Sigmoid colon (tissue), 7 donors: ENCODE measurements around the gene HOXB9. TPM values are rescaled to one million over a fixed set of nuclear protein-coding genes. Genes with fewer than 3 reads are reported as not detected.

ENCODE experiments used
- DNase-seq: peaks from one replicate; pipeline ENCODE4 v3.0.0-alpha.2; 2019
- H3K27ac ChIP-seq, 4 donors: fragments of 200-600 bp; sonication (generic); one replicate each; pipeline ENCODE4 v1.5.1; 2016 to 2019; ENCODE audit warnings: mild to moderate bottlenecking in 1 of 4
- H3K27me3 ChIP-seq, 3 donors: fragments of 200-600 bp; sonication (generic); one replicate each; pipeline ENCODE4 v1.5.1; 2019; ENCODE audit warnings: mild to moderate bottlenecking in 1 of 3
- H3K36me3 ChIP-seq, 4 donors: fragments of 200-600 bp; sonication (generic); one replicate each; pipeline ENCODE4 v1.5.1; 2016 to 2019
- H3K4me1 ChIP-seq, 4 donors: fragments of 200-600 bp; sonication (generic); one replicate each; pipeline ENCODE4 v1.5.1; 2017 to 2019
- H3K4me3 ChIP-seq, 4 donors: fragments of 200-600 bp; sonication (generic); one replicate each; pipeline ENCODE4 v1.5.1; 2017 to 2019; ENCODE audit warnings: mild to moderate bottlenecking in 2 of 4, moderate library complexity in 1 of 4
- H3K9me3 ChIP-seq, 4 donors: fragments of 200-600 bp in 3 of 4; sonication (generic) in 3 of 4; one replicate each; pipeline versions ENCODE4 v1.5.1 to v1.6.1; 2013 to 2019
- EP300 ChIP-seq, 4 donors: sonication (generic); formaldehyde crosslinking; IDR thresholded peaks; one replicate each; pipeline ENCODE4 v1.6.1; 2017; ENCODE audit warnings: antibody characterized with exemption in 4 of 4
- POLR2A ChIP-seq, 2 donors: fragments of 450-650 bp; IDR thresholded peaks; one replicate each; pipeline ENCODE4 v1.6.1; 2016; ENCODE audit warnings: antibody characterized with exemption in 2 of 2, mild to moderate bottlenecking in 2 of 2, moderate library complexity in 2 of 2
- POLR2AphosphoS5 ChIP-seq, 4 donors: sonication (generic); formaldehyde crosslinking; IDR thresholded peaks; one replicate each; pipeline ENCODE4 v1.6.1; 2017; ENCODE audit warnings: antibody characterized with exemption in 4 of 4
- WGBS, 2 donors: extraction: QIAGEN DNeasy Blood & Tissue Kit; methylation state at CpG; one replicate each; pipeline ENCODE4 v1.1.7; 2013; 5-methylcytosine and 5-hydroxymethylcytosine counted together
- intact Hi-C: fragments of 100-400 bp; cut with DNase I; formaldehyde crosslinking; loops from one replicate; pipeline ENCODE4 v1.15.1; 2023
- polyA plus RNA-seq, 3 donors: library from polyadenylated mRNA; stranded (reverse); fragments of 200-250 nt; gene quantifications; one replicate each; pipeline ENCODE4 v1.2.3, GENCODE V29; 2013
- total RNA-seq, 4 donors: library from RNA; depleted of rRNA; stranded (reverse); fragments of >200 nt; gene quantifications; one replicate each; pipeline ENCODE4 v1.1.0, GENCODE V29; 2016
- TF ChIP-seq, protein P1 (sequence below), 4 experiments: fragments of 450-650 bp in 3 of 4; fragments of 200-600 bp in 1 of 4; IDR thresholded peaks; one replicate each; pipeline ENCODE4 v1.5.1; 2016 to 2019; ENCODE audit warnings: antibody characterized with exemption in 4 of 4, mild to moderate bottlenecking in 3 of 4, moderate library complexity in 2 of 4
- donor health status: healthy with polysubstance abuse.
- donor health status: Bipolar disorder and iron deficiency.
- donor health status: healthy.

The HOXB9 gene
- total and polyA plus RNA-seq, 7 donors: 0.28 to 52.1 (median 18.0) TPM; not detected in 3

- H3K27ac ChIP-seq: peak overlapping the region in 1 of 4 donors; percentile 39
- TF ChIP-seq POLR2A (IDR thresholded peaks at IDR 0.05): no peak
- TF ChIP-seq POLR2AphosphoS5 (IDR thresholded peaks at IDR 0.05): no peak
- TF ChIP-seq, protein P1, sequence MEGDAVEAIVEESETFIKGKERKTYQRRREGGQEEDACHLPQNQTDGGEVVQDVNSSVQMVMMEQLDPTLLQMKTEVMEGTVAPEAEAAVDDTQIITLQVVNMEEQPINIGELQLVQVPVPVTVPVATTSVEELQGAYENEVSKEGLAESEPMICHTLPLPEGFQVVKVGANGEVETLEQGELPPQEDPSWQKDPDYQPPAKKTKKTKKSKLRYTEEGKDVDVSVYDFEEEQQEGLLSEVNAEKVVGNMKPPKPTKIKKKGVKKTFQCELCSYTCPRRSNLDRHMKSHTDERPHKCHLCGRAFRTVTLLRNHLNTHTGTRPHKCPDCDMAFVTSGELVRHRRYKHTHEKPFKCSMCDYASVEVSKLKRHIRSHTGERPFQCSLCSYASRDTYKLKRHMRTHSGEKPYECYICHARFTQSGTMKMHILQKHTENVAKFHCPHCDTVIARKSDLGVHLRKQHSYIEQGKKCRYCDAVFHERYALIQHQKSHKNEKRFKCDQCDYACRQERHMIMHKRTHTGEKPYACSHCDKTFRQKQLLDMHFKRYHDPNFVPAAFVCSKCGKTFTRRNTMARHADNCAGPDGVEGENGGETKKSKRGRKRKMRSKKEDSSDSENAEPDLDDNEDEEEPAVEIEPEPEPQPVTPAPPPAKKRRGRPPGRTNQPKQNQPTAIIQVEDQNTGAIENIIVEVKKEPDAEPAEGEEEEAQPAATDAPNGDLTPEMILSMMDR (IDR thresholded peaks at IDR 0.05): no peak
- TF ChIP-seq EP300 (IDR thresholded peaks at IDR 0.05): no peak
- intact Hi-C loops: no loop called here
- H3K9me3 ChIP-seq: no peaks in the 10 kb centered on the region
- 1 to 4% methylated on average over 80 of the region's 80 CpGs for WGBS, 2 donors
- peaks cover 0 to 21% (median 15%) of the 10 kb centered on the region in 4 donors for H3K4me1 ChIP-seq
- peak overlapping the region in 3 of 4 donors; percentile 39 to 49 (median 44) for H3K4me3 ChIP-seq
- H3K27me3 ChIP-seq: peaks cover 48 to 89% (median 72%) of the 10 kb centered on the region in 3 donors
- no peaks in the 10 kb centered on the region for H3K36me3 ChIP-seq
- no peak for DNase-seq
Measured at GRCh38 chr17:48646183-48647102, 20.3 kb upstream of the HOXB9 start.

DNA sequence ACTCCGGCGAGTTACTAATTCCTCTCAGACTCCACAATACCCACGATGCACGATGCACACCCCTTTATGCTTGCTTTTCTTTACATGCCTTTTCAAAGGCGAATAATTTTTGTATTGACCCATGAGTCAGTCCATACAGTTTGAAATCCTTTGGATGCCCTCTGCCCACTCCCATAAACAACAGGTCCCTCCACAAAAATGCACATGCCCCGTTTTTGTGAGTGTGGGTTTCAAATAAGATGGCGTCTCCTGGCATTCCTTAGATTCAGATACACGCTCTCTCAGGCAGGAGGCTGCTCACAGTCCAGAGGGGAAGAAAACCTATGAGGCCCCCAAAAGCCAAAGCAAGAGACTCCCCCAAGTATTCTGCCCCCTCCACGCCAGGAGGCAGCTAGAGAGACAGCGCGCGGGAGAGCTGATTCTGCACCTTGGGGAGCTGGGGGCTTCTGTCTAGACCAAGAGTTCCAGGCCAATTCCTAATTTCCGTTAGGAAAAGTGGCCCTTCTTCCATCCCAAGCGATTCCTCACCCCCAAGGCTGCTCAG lies 19.6 kb upstream of the HOXB9 start:
- peaks cover 51 to 92% (median 80%) of the 10 kb centered on the region in 3 donors for H3K27me3 ChIP-seq
- no peaks in the 10 kb centered on the region for H3K9me3 ChIP-seq
- no peak for DNase-seq
- peak overlapping the region in 1 of 4 donors; percentile 39 for H3K4me3 ChIP-seq
- no peaks in the 10 kb centered on the region for H3K36me3 ChIP-seq
- peaks cover 0 to 21% (median 15%) of the 10 kb centered on the region in 4 donors for H3K4me1 ChIP-seq
- intact Hi-C loops: no loop called here
- peak overlapping the region in 1 of 4 donors; percentile 39 for H3K27ac ChIP-seq
- 11 to 45% methylated on average over 14 of the region's 14 CpGs for WGBS, 2 donors
- TF ChIP-seq POLR2A (IDR thresholded peaks at IDR 0.05): no peak
- no peak for TF ChIP-seq EP300 (IDR thresholded peaks at IDR 0.05)
- no peak for TF ChIP-seq POLR2AphosphoS5 (IDR thresholded peaks at IDR 0.05)
- TF ChIP-seq, protein P1 (IDR thresholded peaks at IDR 0.05): no peak

DNA sequence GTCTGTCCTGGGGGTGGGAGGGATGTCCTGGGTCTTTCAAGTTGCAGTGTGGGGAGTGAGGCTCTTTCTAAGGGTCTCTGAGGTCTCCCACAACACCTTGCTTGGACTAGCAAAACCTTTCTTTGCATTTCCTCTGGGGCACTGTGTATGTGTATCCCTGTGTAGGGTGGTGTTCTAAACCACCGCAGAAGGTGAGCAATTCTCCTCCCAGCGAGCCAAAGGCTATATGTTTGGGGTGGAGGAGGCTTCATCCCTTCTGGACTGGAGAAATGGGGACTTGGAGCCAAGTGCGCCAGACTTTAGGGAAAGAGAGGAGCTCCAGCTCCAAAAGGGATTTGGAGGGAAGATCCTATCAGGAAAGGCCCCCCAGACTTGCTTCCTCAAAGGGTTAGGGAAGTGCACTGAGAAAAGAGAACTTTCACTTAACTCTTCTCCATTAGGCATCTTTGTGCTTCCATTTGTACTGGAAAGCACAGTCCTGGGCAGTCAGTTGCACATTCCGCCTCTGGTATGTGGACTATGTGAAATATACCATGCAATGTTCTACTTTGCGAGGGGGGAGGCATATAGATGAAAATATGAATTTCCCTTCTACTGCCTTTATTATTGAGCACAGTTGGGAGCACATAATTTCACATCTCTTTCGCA lies 18.9 kb upstream of the HOXB9 start:
- DNase-seq: no peak
- 13 to 52% methylated on average over 6 of the region's 6 CpGs for WGBS, 2 donors
- Histone ChIP-seq H3K4me1 (peaks cover 0 to 21% (median 15%) of the 10 kb centered on the region in 4 donors), H3K36me3 (no peaks in the 10 kb centered on the region), H3K27ac (no peak overlapping the region), H3K27me3 (peaks cover 51 to 92% (median 82%) of the 10 kb centered on the region in 3 donors), H3K4me3 (no peak overlapping the region), H3K9me3 (no peaks in the 10 kb centered on the region)
- TF ChIP-seq, protein P1 (IDR thresholded peaks at IDR 0.05): no peak
- no peak for TF ChIP-seq POLR2A (IDR thresholded peaks at IDR 0.05)
- no peak for TF ChIP-seq EP300 (IDR thresholded peaks at IDR 0.05)
- TF ChIP-seq POLR2AphosphoS5 (IDR thresholded peaks at IDR 0.05): no peak
- intact Hi-C loops: no loop called here

DNA sequence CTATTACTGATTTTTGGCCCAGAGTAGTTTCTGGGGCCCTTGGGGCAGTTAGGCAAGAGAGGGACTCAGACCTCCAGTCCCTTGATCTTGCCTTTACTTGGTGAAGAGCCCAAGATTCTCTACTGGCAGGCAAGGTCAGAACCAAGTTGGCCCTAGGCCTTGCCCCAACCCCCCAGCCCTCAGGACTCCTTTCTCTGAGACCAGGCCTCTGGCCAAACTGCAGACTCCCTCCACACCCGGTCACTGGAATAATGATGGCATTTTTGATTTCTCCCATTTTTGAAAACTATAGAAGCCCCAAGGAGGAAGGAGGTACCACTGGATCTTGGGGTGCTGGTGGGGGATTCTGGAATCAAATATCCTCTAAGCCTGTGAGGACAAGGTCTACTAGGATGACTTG lies 18.0 kb upstream of the HOXB9 start:
- Histone ChIP-seq H3K4me3 (no peak overlapping the region), H3K27ac (no peak overlapping the region), H3K27me3 (peaks cover 51 to 99% (median 85%) of the 10 kb centered on the region in 3 donors), H3K36me3 (no peaks in the 10 kb centered on the region), H3K9me3 (no peaks in the 10 kb centered on the region), H3K4me1 (peaks cover 0 to 21% (median 15%) of the 10 kb centered on the region in 4 donors)
- WGBS, 2 donors: 27 to 64% methylated on average over 1 of the region's 1 CpG
- TF ChIP-seq, protein P1 (IDR thresholded peaks at IDR 0.05): no peak
- TF ChIP-seq POLR2AphosphoS5 (IDR thresholded peaks at IDR 0.05) (no peak), POLR2A (IDR thresholded peaks at IDR 0.05) (no peak), EP300 (IDR thresholded peaks at IDR 0.05) (no peak)
- no peak for DNase-seq
- intact Hi-C loops: no loop called here
